Panc1 (cell line): ENCODE measurements around the gene SLC16A7.

ENCODE experiments used
- TF ChIP-seq, protein P1 (sequence below): fragments of 450-650 bp; IDR thresholded peaks from 2 replicates; pipeline ENCODE4 v1.5.1; 2017; ENCODE audit warnings: mild to moderate bottlenecking
- TF ChIP-seq, protein P2 (sequence below), 2 experiments: IDR thresholded peaks; 2 replicates each; pipeline ENCODE4 v1.6.1; 2011 to 2012; ENCODE audit warnings: low read depth in 2 of 2, control low read depth in 1 of 2, low read length in 1 of 2, mild to moderate bottlenecking in 1 of 2, moderate library complexity in 1 of 2; ENCODE audit not compliant: insufficient read depth in 1 of 2

DNA sequence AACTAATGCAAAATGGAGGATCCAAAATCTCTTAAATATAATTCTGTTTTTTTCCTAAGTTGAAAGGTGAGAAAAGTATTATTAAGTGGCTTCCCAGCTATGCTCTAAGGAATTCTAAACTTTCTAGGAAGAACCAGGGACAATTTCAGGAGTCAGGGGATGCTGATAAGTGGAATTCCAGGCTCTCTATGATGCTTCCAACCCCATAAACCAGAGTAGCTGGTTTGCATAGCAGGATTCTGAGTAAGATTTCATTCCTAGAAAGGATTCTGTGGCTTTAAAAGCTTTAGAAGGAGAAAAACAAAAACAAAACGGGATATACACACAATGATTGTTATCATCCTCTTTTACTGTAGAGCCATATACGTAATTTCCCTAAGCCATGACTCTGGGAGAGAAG, 93.9 kb downstream of the SLC16A7 start:
- TF ChIP-seq, protein P1, sequence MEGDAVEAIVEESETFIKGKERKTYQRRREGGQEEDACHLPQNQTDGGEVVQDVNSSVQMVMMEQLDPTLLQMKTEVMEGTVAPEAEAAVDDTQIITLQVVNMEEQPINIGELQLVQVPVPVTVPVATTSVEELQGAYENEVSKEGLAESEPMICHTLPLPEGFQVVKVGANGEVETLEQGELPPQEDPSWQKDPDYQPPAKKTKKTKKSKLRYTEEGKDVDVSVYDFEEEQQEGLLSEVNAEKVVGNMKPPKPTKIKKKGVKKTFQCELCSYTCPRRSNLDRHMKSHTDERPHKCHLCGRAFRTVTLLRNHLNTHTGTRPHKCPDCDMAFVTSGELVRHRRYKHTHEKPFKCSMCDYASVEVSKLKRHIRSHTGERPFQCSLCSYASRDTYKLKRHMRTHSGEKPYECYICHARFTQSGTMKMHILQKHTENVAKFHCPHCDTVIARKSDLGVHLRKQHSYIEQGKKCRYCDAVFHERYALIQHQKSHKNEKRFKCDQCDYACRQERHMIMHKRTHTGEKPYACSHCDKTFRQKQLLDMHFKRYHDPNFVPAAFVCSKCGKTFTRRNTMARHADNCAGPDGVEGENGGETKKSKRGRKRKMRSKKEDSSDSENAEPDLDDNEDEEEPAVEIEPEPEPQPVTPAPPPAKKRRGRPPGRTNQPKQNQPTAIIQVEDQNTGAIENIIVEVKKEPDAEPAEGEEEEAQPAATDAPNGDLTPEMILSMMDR = no peak
- TF ChIP-seq, protein P2, sequence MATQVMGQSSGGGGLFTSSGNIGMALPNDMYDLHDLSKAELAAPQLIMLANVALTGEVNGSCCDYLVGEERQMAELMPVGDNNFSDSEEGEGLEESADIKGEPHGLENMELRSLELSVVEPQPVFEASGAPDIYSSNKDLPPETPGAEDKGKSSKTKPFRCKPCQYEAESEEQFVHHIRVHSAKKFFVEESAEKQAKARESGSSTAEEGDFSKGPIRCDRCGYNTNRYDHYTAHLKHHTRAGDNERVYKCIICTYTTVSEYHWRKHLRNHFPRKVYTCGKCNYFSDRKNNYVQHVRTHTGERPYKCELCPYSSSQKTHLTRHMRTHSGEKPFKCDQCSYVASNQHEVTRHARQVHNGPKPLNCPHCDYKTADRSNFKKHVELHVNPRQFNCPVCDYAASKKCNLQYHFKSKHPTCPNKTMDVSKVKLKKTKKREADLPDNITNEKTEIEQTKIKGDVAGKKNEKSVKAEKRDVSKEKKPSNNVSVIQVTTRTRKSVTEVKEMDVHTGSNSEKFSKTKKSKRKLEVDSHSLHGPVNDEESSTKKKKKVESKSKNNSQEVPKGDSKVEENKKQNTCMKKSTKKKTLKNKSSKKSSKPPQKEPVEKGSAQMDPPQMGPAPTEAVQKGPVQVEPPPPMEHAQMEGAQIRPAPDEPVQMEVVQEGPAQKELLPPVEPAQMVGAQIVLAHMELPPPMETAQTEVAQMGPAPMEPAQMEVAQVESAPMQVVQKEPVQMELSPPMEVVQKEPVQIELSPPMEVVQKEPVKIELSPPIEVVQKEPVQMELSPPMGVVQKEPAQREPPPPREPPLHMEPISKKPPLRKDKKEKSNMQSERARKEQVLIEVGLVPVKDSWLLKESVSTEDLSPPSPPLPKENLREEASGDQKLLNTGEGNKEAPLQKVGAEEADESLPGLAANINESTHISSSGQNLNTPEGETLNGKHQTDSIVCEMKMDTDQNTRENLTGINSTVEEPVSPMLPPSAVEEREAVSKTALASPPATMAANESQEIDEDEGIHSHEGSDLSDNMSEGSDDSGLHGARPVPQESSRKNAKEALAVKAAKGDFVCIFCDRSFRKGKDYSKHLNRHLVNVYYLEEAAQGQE (IDR thresholded peaks at IDR 0.05; ENCODE audit: insufficient read depth in 1 of 2, low read depth in 2 of 2, low read length in 1 of 2) = no peak
